ENCODE results near the gene NBR1.

GRCh38 chr17:43125967-43126910 is 44.8 kb upstream of the NBR1 start:
- TF ChIP-seq, protein P1, sequence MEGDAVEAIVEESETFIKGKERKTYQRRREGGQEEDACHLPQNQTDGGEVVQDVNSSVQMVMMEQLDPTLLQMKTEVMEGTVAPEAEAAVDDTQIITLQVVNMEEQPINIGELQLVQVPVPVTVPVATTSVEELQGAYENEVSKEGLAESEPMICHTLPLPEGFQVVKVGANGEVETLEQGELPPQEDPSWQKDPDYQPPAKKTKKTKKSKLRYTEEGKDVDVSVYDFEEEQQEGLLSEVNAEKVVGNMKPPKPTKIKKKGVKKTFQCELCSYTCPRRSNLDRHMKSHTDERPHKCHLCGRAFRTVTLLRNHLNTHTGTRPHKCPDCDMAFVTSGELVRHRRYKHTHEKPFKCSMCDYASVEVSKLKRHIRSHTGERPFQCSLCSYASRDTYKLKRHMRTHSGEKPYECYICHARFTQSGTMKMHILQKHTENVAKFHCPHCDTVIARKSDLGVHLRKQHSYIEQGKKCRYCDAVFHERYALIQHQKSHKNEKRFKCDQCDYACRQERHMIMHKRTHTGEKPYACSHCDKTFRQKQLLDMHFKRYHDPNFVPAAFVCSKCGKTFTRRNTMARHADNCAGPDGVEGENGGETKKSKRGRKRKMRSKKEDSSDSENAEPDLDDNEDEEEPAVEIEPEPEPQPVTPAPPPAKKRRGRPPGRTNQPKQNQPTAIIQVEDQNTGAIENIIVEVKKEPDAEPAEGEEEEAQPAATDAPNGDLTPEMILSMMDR (IDR thresholded peaks at IDR 0.05; ENCODE audit: low read length): no peak
- TF ChIP-seq EZH2 (optimal IDR thresholded peaks at IDR 0.05; ENCODE audit: low read depth, low read length): no peak

Data from MM.1S (cell line).